ENCODE data around the gene FCSK. TPM values are rescaled to one million over a fixed set of nuclear protein-coding genes. Genes with fewer than 3 reads are reported as not detected.
"Not testable (repeated sequence)": the region's sequence is repeated elsewhere in the genome, so short reads cannot be mapped to it uniquely, and the experiment has no call there.

The FCSK gene
- total RNA-seq, 3 donors from 2014 or later (not counting 1 experiment from before 2014, with no cell fraction given): 28.5 to 33.0 (median 29.6) TPM

- Mint-ChIP-seq H3K4me3 (peak within 1 kb of the TSS; percentile 100), H3K36me3 (peaks cover 4% of the 10 kb centered on the region), H3K9me3 (no peaks in the 10 kb centered on the region), H3K27me3 (ENCODE audit: low read depth in 2 of 2) (no peaks in the 10 kb centered on the region), H3K27ac (peak within 1 kb of the TSS; percentile 99 to 100), H3K4me1 (peaks cover 60 to 61% of the 10 kb centered on the region in 2 donors)
- peaks cover 14% of the 10 kb centered on the region for H3K36me3 ChIP-seq (ENCODE audit: control insufficient read depth, insufficient read depth, low read length)
- DNase-seq: peak in 1 of 2 donors; percentile 75
- H3K9me3 ChIP-seq (ENCODE audit: control insufficient read depth, insufficient read depth, low read length): no peaks in the 10 kb centered on the region
- H3K27ac ChIP-seq (ENCODE audit: low read length): peak within 1 kb of the TSS; percentile 90
- ATAC-seq: peak; percentile 64 to 81 (median 75)
- peak within 1 kb of the TSS; percentile 84 for H3K4me3 ChIP-seq (ENCODE audit: low read length)
- intact Hi-C loops (cut with micrococcal nuclease): loop anchor here (1.0 to 5.0 kb wide), 5 partner anchors 85 to 225 kb away; partner anchors contain the start of genes DDX19A, DDX19B and ST3GAL2
- under 1% methylated on average over 32 of the region's 32 CpGs for WGBS (ENCODE audit: insufficient coverage)
- TF ChIP-seq, protein P1, sequence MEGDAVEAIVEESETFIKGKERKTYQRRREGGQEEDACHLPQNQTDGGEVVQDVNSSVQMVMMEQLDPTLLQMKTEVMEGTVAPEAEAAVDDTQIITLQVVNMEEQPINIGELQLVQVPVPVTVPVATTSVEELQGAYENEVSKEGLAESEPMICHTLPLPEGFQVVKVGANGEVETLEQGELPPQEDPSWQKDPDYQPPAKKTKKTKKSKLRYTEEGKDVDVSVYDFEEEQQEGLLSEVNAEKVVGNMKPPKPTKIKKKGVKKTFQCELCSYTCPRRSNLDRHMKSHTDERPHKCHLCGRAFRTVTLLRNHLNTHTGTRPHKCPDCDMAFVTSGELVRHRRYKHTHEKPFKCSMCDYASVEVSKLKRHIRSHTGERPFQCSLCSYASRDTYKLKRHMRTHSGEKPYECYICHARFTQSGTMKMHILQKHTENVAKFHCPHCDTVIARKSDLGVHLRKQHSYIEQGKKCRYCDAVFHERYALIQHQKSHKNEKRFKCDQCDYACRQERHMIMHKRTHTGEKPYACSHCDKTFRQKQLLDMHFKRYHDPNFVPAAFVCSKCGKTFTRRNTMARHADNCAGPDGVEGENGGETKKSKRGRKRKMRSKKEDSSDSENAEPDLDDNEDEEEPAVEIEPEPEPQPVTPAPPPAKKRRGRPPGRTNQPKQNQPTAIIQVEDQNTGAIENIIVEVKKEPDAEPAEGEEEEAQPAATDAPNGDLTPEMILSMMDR (IDR thresholded peaks at IDR 0.05): no peak
- H3K4me1 ChIP-seq (ENCODE audit: control insufficient read depth, insufficient read depth, low read length): peaks cover 37% of the 10 kb centered on the region
- no peaks in the 10 kb centered on the region for H3K27me3 ChIP-seq (ENCODE audit: control insufficient read depth, insufficient read depth, low read length)
Measured at GRCh38 chr16:70523743-70524398, 69.5 kb downstream of the FCSK start, which contains the start of gene SF3B3. Gene SF3B3, plus strand, starts transcription at chr16:70523816. Its CDS starts 2,841 bp downstream, at chr16:70526657.

DNA sequence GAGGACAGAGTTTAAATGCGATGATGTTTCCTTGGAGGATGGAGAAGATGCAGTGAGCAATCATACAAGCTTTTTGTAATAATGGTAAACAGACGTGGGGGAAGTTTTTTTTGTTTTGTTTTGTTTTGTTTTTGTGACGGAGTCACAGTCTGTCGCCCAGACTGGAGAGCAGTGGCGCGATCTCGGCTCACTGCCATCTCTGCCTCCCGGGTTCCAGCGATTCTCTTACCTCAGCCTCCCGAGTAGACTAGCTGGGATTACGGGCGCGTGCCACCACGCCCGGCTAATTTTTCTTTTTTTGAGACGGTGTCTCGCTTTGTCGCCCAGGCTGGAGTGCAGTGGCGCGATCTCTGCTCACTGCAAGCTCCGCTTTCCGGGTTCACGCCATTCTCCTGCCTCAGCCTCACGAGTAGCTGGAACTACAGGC lies 70.0 kb downstream of the FCSK start:
- intact Hi-C loops (cut with micrococcal nuclease): loop anchor here (1.0 to 5.0 kb wide), 3 partner anchors 122 to 178 kb away; partner anchors contain the start of gene DDX19A
- H3K4me1 ChIP-seq (ENCODE audit: control insufficient read depth, insufficient read depth, low read length): peaks cover 37% of the 10 kb centered on the region
- Mint-ChIP-seq H3K4me1 (peaks cover 64 to 66% of the 10 kb centered on the region in 2 donors), H3K4me3 (peak overlapping the region; percentile 100), H3K27ac (peak overlapping the region; percentile 99 to 100)
- not testable (repeated sequence) for H3K9me3 Mint-ChIP-seq; H3K36me3 Mint-ChIP-seq; H3K9me3 ChIP-seq (ENCODE audit: control insufficient read depth, insufficient read depth, low read length); H3K27me3 ChIP-seq (ENCODE audit: control insufficient read depth, insufficient read depth, low read length); H3K27me3 Mint-ChIP-seq (ENCODE audit: low read depth in 2 of 2)
- DNase-seq: peak in 1 of 2 donors; percentile 40
- peak; percentile 19 to 25 (median 22) for ATAC-seq
- peaks cover 19% of the 10 kb centered on the region for H3K36me3 ChIP-seq (ENCODE audit: control insufficient read depth, insufficient read depth, low read length)
- peak overlapping the region; percentile 84 for H3K4me3 ChIP-seq (ENCODE audit: low read length)
- under 1% methylated on average over 24 of the region's 24 CpGs for whole genome bisulfite sequencing (ENCODE audit: insufficient coverage)
- H3K27ac ChIP-seq (ENCODE audit: low read length): peak overlapping the region; percentile 90

DNA sequence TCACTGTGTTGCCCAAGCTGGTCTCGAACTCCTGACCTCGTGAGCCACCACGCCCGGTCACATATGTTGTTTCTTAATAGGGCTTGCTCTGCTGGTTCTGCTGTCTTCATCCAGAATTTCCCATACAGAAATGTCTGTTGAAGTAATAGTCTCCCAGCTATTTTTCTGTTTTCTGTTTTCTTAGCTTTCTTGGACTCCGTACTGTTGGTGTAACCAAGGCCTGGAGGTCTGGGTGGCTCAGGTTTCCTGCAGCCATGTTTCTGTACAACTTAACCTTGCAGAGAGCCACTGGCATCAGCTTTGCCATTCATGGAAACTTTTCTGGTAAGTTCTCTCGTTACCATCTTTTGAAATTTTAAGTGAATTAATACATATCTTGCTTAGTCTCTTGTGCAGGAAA lies 72.0 kb downstream of the FCSK start:
- H3K4me3 ChIP-seq (ENCODE audit: low read length): no peak overlapping the region
- peaks cover 11% of the 10 kb centered on the region for H3K36me3 Mint-ChIP-seq
- no peaks in the 10 kb centered on the region for H3K9me3 ChIP-seq (ENCODE audit: control insufficient read depth, insufficient read depth, low read length)
- H3K36me3 ChIP-seq (ENCODE audit: control insufficient read depth, insufficient read depth, low read length): peaks cover 36% of the 10 kb centered on the region
- no peak for ATAC-seq
- intact Hi-C loops (cut with micrococcal nuclease): no loop called here
- no peaks in the 10 kb centered on the region for H3K9me3 Mint-ChIP-seq
- H3K27me3 ChIP-seq (ENCODE audit: control insufficient read depth, insufficient read depth, low read length): no peaks in the 10 kb centered on the region
- TF ChIP-seq, protein P1 (IDR thresholded peaks at IDR 0.05): no peak
- H3K27ac Mint-ChIP-seq: peak overlapping the region; percentile 99 to 100
- peaks cover 50 to 53% of the 10 kb centered on the region in 2 donors for H3K4me1 Mint-ChIP-seq
- peak overlapping the region; percentile 72 for H3K4me3 Mint-ChIP-seq
- H3K27ac ChIP-seq (ENCODE audit: low read length): no peak overlapping the region
- peaks cover 24% of the 10 kb centered on the region for H3K4me1 ChIP-seq (ENCODE audit: control insufficient read depth, insufficient read depth, low read length)
- WGBS (ENCODE audit: insufficient coverage): 87% methylated on average over 6 of the region's 6 CpGs
- DNase-seq: no peak
- H3K27me3 Mint-ChIP-seq (ENCODE audit: low read depth in 2 of 2): no peaks in the 10 kb centered on the region

DNA sequence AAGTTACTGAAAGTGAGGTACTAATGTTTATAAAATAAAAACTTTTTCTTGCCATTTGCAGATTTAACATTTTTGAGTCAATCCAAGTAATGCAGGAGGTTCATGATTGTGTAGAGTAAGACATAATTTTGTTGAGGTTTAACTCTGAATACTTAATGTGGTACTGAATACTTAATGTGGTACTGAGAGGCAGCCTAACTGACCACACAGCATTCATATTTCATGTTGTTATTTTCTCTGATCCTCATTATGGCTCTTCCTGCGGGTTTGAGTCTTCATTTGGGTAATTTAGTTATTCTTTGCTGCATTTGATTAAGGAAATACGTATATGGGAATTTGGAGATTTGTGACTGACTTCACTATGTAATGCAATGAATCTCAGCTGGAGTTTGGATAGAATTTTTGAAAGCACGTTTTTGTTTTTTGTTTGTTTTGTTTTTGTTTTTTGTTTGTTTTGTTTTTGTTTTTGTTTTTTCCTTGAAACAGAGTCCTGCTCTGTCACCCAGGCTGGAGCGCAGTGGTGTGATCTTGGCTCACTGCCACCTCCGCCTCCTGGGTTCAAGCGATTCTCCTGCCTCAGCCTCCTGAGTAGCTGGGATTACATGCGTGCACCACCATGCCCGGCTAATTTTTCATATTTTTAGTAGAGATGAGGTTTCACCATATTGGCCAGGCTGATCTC lies 73.1 kb downstream of the FCSK start:
- Mint-ChIP-seq H3K27me3 (ENCODE audit: low read depth in 2 of 2) (no peaks in the 10 kb centered on the region), H3K36me3 (peaks cover 11% of the 10 kb centered on the region), H3K27ac (peak overlapping the region; percentile 99 to 100), H3K9me3 (no peaks in the 10 kb centered on the region), H3K4me3 (no peak overlapping the region), H3K4me1 (peaks cover 46 to 52% of the 10 kb centered on the region in 2 donors)
- Histone ChIP-seq H3K9me3 (ENCODE audit: control insufficient read depth, insufficient read depth, low read length) (no peaks in the 10 kb centered on the region), H3K4me1 (ENCODE audit: control insufficient read depth, insufficient read depth, low read length) (peaks cover 18% of the 10 kb centered on the region), H3K4me3 (ENCODE audit: low read length) (no peak overlapping the region), H3K27me3 (ENCODE audit: control insufficient read depth, insufficient read depth, low read length) (no peaks in the 10 kb centered on the region), H3K36me3 (ENCODE audit: control insufficient read depth, insufficient read depth, low read length) (peaks cover 46% of the 10 kb centered on the region), H3K27ac (ENCODE audit: low read length) (no peak overlapping the region)
- ATAC-seq (no peak), DNase-seq (no peak)
- 82% methylated on average over 8 of the region's 8 CpGs for WGBS (ENCODE audit: insufficient coverage)
- TF ChIP-seq, protein P1 (IDR thresholded peaks at IDR 0.05): no peak
- intact Hi-C loops (cut with micrococcal nuclease): no loop called here

All from natural killer cell (primary cell).